ENCODE results near the gene RAB38. TPM values are rescaled to one million over a fixed set of nuclear protein-coding genes. Genes with fewer than 3 reads are reported as not detected.

The RAB38 gene
- total RNA-seq, 1 donor from 2014 or later, result 8.1 TPM

DNA sequence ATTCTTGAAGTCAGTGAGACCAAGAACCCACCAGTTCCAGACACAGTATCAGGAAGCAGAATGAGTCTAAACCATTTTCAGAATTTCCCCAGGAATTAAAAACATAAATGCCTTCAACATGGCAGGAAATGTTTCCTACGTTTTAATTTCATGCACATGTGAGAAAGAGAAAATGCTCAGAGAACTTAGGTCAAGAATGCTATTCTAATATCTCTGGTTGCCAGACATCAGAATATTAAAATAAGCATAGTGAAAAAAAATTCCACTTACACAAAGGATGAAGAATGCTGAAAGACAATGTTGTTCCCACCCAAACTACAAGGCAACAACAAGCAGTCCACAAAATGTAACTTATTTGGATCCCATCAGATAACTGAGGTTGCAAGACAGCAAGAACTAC is 104.8 kb downstream of the RAB38 start:
- Histone ChIP-seq H3K27me3 (no peaks in the 10 kb centered on the region), H4K20me1 (ENCODE audit: low read depth) (no peaks in the 10 kb centered on the region), H3K4me2 (no peak overlapping the region), H3K4me3 (no peak overlapping the region), H3F3A (ENCODE audit: low read depth) (no peaks in the 10 kb centered on the region), H2AFZ (replicated peaks) (no peak overlapping the region), H3K27ac (no peak overlapping the region), H3K4me1 (no peaks in the 10 kb centered on the region), H3K36me3 (no peaks in the 10 kb centered on the region), H3K9me3 (ENCODE audit: low read depth) (no peaks in the 10 kb centered on the region), H3K9ac (no peak overlapping the region), H3K79me2 (ENCODE audit: low read depth) (no peaks in the 10 kb centered on the region)
- TF ChIP-seq, protein P1, sequence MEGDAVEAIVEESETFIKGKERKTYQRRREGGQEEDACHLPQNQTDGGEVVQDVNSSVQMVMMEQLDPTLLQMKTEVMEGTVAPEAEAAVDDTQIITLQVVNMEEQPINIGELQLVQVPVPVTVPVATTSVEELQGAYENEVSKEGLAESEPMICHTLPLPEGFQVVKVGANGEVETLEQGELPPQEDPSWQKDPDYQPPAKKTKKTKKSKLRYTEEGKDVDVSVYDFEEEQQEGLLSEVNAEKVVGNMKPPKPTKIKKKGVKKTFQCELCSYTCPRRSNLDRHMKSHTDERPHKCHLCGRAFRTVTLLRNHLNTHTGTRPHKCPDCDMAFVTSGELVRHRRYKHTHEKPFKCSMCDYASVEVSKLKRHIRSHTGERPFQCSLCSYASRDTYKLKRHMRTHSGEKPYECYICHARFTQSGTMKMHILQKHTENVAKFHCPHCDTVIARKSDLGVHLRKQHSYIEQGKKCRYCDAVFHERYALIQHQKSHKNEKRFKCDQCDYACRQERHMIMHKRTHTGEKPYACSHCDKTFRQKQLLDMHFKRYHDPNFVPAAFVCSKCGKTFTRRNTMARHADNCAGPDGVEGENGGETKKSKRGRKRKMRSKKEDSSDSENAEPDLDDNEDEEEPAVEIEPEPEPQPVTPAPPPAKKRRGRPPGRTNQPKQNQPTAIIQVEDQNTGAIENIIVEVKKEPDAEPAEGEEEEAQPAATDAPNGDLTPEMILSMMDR (IDR thresholded peaks at IDR 0.05), result no peak
- H3K27me3 Mint-ChIP-seq (ENCODE audit: insufficient read depth, low read depth), result no peaks in the 10 kb centered on the region
- peaks cover 13% of the 10 kb centered on the region for H3K9me3 Mint-ChIP-seq
- H3K27ac Mint-ChIP-seq, result no peak overlapping the region
- H3K36me3 Mint-ChIP-seq, result no peaks in the 10 kb centered on the region
- H3K4me3 Mint-ChIP-seq, result no peak overlapping the region
- no peak for DNase-seq (ENCODE audit: low spot score)
- H3K4me1 Mint-ChIP-seq, result no peaks in the 10 kb centered on the region

DNA sequence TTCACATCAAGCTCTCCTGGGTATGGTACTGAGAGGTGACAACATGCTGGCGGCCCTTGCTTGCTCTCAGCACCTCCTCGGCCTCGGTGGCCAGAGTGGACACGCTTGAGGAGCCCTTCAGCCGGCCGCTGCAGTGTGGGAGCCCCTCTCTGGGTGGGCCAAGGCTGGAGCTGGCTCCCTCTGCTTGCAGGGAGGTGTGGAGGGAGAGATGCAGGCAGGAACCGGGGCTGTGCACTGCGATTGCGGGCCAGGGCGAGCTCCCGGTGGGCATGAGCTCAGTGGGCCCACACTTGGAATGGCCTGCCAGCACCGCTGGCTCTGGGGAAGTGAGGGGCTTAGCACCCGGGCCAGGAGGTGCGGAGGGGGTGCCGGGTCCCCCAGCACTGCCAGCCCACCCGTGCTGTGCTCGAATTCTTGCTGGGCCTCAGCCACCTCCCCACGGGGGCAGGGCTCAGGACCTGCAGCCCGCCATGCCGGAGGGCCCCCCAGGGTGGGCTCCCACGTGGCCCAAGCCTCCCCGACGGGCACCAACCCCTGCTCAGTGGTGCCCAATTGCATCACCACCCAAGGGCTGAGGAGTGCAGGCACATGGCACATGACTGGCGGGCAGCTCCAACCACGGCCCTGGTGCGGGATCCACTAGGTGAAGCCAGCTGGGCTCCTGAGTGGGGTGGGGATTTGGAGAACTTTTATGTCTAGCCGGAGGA is 106.2 kb downstream of the RAB38 start:
- Histone ChIP-seq H3K79me2 (ENCODE audit: low read depth) (no peaks in the 10 kb centered on the region), H3K9me3 (ENCODE audit: low read depth) (no peaks in the 10 kb centered on the region), H3F3A (ENCODE audit: low read depth) (no peaks in the 10 kb centered on the region), H3K9ac (no peak overlapping the region), H2AFZ (replicated peaks) (no peak overlapping the region), H4K20me1 (ENCODE audit: low read depth) (no peaks in the 10 kb centered on the region), H3K4me3 (no peak overlapping the region), H3K4me1 (no peaks in the 10 kb centered on the region), H3K36me3 (no peaks in the 10 kb centered on the region), H3K27me3 (no peaks in the 10 kb centered on the region), H3K27ac (no peak overlapping the region), H3K4me2 (no peak overlapping the region)
- Mint-ChIP-seq H3K4me1 (no peaks in the 10 kb centered on the region), H3K27ac (no peak overlapping the region), H3K36me3 (no peaks in the 10 kb centered on the region), H3K27me3 (ENCODE audit: insufficient read depth, low read depth) (no peaks in the 10 kb centered on the region), H3K4me3 (no peak overlapping the region), H3K9me3 (peaks cover 8% of the 10 kb centered on the region)
- DNase-seq (ENCODE audit: low spot score), result no peak
- TF ChIP-seq, protein P1 (IDR thresholded peaks at IDR 0.05), result no peak
- TF ChIP-seq EZH2 (IDR thresholded peaks at IDR 0.05), result no peak

DNA sequence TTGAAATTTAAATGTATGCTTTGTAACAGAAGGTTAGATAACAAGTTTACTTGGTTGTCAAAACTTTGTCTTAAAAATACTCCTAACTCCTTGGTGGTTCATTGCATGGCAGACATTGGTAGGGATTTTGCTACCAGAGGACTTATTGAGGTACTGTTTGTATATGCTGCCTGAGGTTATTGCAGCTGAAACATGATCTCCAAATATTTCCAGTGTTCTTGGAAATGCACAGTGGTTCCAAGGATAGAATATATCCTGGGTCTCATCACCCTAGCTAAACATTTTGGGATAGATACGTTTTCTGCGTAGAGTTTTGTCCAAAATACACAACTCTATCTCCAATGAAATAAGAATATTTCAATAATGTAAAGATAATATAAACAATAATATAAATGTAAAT is 109.2 kb downstream of the RAB38 start:
- no peaks in the 10 kb centered on the region for H3K36me3 ChIP-seq
- H4K20me1 ChIP-seq (ENCODE audit: low read depth), result no peaks in the 10 kb centered on the region
- Mint-ChIP-seq H3K9me3 (peaks cover 5% of the 10 kb centered on the region), H3K36me3 (no peaks in the 10 kb centered on the region), H3K27me3 (ENCODE audit: insufficient read depth, low read depth) (no peaks in the 10 kb centered on the region), H3K4me1 (no peaks in the 10 kb centered on the region), H3K4me3 (no peak overlapping the region), H3K27ac (no peak overlapping the region)
- H3K9ac ChIP-seq, result no peak overlapping the region
- no peaks in the 10 kb centered on the region for H3K9me3 ChIP-seq (ENCODE audit: low read depth)
- no peaks in the 10 kb centered on the region for H3K79me2 ChIP-seq (ENCODE audit: low read depth)
- DNase-seq (ENCODE audit: low spot score), result no peak
- no peaks in the 10 kb centered on the region for H3K27me3 ChIP-seq
- H3K4me1 ChIP-seq, result no peaks in the 10 kb centered on the region
- TF ChIP-seq EZH2phosphoT487 (IDR thresholded peaks at IDR 0.05) (no peak), EZH2 (IDR thresholded peaks at IDR 0.05) (no peak)
- TF ChIP-seq, protein P1 (IDR thresholded peaks at IDR 0.05), result no peak
- no peak overlapping the region for H3K4me2 ChIP-seq
- no peak overlapping the region for H3K4me3 ChIP-seq
- no peak overlapping the region for H3K27ac ChIP-seq
- no peak overlapping the region for H2AFZ ChIP-seq (replicated peaks)
- H3F3A ChIP-seq (ENCODE audit: low read depth), result no peaks in the 10 kb centered on the region

Measured in neural progenitor cell (in vitro differentiated cells).